Activated T-helper 1 cell treated with Interleukin-2 at 50 U/mL for 16 hours (primary cell): ENCODE data around the gene CASS4.
A peak's percentile ranks its signal among the peaks of the same experiment; 100 is the strongest.
"Not testable (repeated sequence)": the region's sequence is repeated elsewhere in the genome, so short reads cannot be mapped to it uniquely, and the experiment has no call there.

Experiments
- DNase-seq: peaks from one replicate; pipeline ENCODE4 v3.0.0-alpha.2; 2020; ENCODE audit warnings: low read depth

CASS4 gene

GRCh38 chr20:56411759-56412472 is at the start of gene CASS4:
CASS4 (plus strand) TSS chr20:56412260; CDS start chr20:56412459, 199 bp downstream.
- DNase-seq: no peak

- no peak for DNase-seq
Measured at GRCh38 chr20:56362833-56363413, 49.1 kb upstream of the CASS4 start.

GRCh38 chr20:56363491-56363890 is 48.6 kb upstream of the CASS4 start:
- no peak for DNase-seq

- no peak for DNase-seq
Measured at GRCh38 chr20:56368351-56369134, 43.5 kb upstream of the CASS4 start.

- DNase-seq: no peak
Measured at GRCh38 chr20:56369179-56369578, 42.9 kb upstream of the CASS4 start.

GRCh38 chr20:56371977-56372376 is 40.1 kb upstream of the CASS4 start:
- no peak for DNase-seq

- no peak for DNase-seq
Measured at GRCh38 chr20:56372850-56373249, 39.2 kb upstream of the CASS4 start.

GRCh38 chr20:56373942-56374341 is 38.1 kb upstream of the CASS4 start:
- no peak for DNase-seq

GRCh38 chr20:56376331-56376730 is 35.7 kb upstream of the CASS4 start:
- no peak for DNase-seq

- no peak for DNase-seq
Measured at GRCh38 chr20:56378386-56378785, 33.7 kb upstream of the CASS4 start.

- no peak for DNase-seq
Measured at GRCh38 chr20:56380375-56380774, 31.7 kb upstream of the CASS4 start.

- DNase-seq: no peak
Measured at GRCh38 chr20:56381501-56381900, 30.6 kb upstream of the CASS4 start.

GRCh38 chr20:56382696-56383095 is 29.4 kb upstream of the CASS4 start:
- DNase-seq: no peak

- no peak for DNase-seq
Measured at GRCh38 chr20:56383334-56383733, 28.7 kb upstream of the CASS4 start.

- DNase-seq: no peak
Measured at GRCh38 chr20:56385130-56385529, 26.9 kb upstream of the CASS4 start.

GRCh38 chr20:56386219-56386618 is 25.8 kb upstream of the CASS4 start:
- DNase-seq: no peak

GRCh38 chr20:56388882-56389281 is 23.2 kb upstream of the CASS4 start:
- no peak for DNase-seq

GRCh38 chr20:56389807-56390206 is 22.3 kb upstream of the CASS4 start:
- DNase-seq: no peak

- not testable (repeated sequence) for DNase-seq
Measured at GRCh38 chr20:56390396-56390795, 21.7 kb upstream of the CASS4 start.

- DNase-seq: no peak
Measured at GRCh38 chr20:56391037-56391436, 21.0 kb upstream of the CASS4 start.

GRCh38 chr20:56391596-56392131 is 20.4 kb upstream of the CASS4 start:
- no peak for DNase-seq

GRCh38 chr20:56392132-56392880 is 19.8 kb upstream of the CASS4 start, which contains the start of the genes AURKA and CSTF1:
AURKA (minus strand) TSS chr20:56392215; CDS start chr20:56388197, 4,018 bp downstream.
CSTF1 (plus strand) TSS chr20:56392645; CDS start chr20:56395553, 2,908 bp downstream.
- DNase-seq: peak; percentile 99
